Lower leg skin (tissue), 3 donors: Measurements from ENCODE around the gene NOMO2.
"Not testable (repeated sequence)": the region's sequence is repeated elsewhere in the genome, so short reads cannot be mapped to it uniquely, and the experiment has no call there.

Experiments used
- POLR2A ChIP-seq, 2 donors: fragments of 450-650 bp; IDR thresholded peaks; one replicate each; pipeline ENCODE4 v1.6.1; 2016 to 2017; ENCODE audit warnings: antibody characterized with exemption in 2 of 2, mild to moderate bottlenecking in 1 of 2, moderate library complexity in 1 of 2
- TF ChIP-seq, protein P1 (sequence below), 3 donors: fragments of 450-650 bp; IDR thresholded peaks; one replicate each; pipeline ENCODE4 v1.5.1; 2016; ENCODE audit warnings: antibody characterized with exemption in 3 of 3, mild to moderate bottlenecking in 3 of 3, moderate library complexity in 2 of 3

DNA sequence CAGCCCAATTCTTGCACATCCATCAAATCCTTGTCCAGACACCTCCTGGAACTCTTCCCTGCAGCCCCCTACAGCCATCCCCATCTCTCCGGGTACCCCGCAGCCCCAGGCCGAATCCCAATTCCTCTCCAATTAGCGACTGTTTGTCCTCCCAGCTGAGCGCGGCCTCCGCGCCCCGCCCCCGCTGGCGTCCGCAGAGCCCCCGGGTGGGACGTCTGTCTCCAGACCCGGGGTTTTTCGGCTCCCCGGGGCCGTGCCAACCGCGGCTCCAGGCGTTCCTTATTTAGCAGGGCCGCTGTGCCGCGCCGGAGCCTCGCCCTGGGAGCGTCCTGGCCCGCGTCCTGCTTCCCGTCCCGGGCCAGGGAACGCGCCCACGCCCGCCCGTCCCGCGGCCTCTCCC lies 160.7 kb downstream of the NOMO2 start:
- TF ChIP-seq, protein P1, sequence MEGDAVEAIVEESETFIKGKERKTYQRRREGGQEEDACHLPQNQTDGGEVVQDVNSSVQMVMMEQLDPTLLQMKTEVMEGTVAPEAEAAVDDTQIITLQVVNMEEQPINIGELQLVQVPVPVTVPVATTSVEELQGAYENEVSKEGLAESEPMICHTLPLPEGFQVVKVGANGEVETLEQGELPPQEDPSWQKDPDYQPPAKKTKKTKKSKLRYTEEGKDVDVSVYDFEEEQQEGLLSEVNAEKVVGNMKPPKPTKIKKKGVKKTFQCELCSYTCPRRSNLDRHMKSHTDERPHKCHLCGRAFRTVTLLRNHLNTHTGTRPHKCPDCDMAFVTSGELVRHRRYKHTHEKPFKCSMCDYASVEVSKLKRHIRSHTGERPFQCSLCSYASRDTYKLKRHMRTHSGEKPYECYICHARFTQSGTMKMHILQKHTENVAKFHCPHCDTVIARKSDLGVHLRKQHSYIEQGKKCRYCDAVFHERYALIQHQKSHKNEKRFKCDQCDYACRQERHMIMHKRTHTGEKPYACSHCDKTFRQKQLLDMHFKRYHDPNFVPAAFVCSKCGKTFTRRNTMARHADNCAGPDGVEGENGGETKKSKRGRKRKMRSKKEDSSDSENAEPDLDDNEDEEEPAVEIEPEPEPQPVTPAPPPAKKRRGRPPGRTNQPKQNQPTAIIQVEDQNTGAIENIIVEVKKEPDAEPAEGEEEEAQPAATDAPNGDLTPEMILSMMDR (IDR thresholded peaks at IDR 0.05): not testable (repeated sequence)
- TF ChIP-seq POLR2A (IDR thresholded peaks at IDR 0.05): not testable (repeated sequence)
